Upper lobe of left lung (tissue), 6 donors: ENCODE data around the gene DSTN. TPM values are rescaled to one million over a fixed set of nuclear protein-coding genes. Genes with fewer than 3 reads are reported as not detected.

Source experiments
- ATAC-seq, 2 donors: fragments of 200-7000 bp; cut with Tn5 transposase; one replicate each; pipeline ENCODE4 v1.9.1; 2022; ENCODE audit warnings: mild to moderate bottlenecking in 2 of 2, moderate library complexity in 2 of 2; ENCODE audit not compliant: low FRiP score in 2 of 2
- DNase-seq, 2 donors: peaks; one replicate each; pipeline ENCODE4 v3.0.0-alpha.2; 2019 to 2020
- H3K27ac ChIP-seq, 4 donors: fragments of 200-600 bp; sonication (generic); one replicate each; pipeline ENCODE4 v1.5.1; 2016 to 2019
- H3K27me3 ChIP-seq, 4 donors: fragments of 200-600 bp; sonication (generic); one replicate each; pipeline ENCODE4 v1.5.1; 2017 to 2019
- H3K36me3 ChIP-seq, 4 donors: fragments of 200-600 bp; sonication (generic); one replicate each; pipeline ENCODE4 v1.5.1; 2016 to 2019
- H3K4me1 ChIP-seq, 4 donors: fragments of 200-600 bp; sonication (generic); one replicate each; pipeline ENCODE4 v1.5.1; 2018 to 2019
- H3K4me3 ChIP-seq, 4 donors: fragments of 200-600 bp; sonication (generic); one replicate each; pipeline ENCODE4 v1.5.1; 2017 to 2019; ENCODE audit warnings: mild to moderate bottlenecking in 2 of 4, moderate library complexity in 1 of 4
- H3K9me3 ChIP-seq, 4 donors: fragments of 200-600 bp; sonication (generic); one replicate each; pipeline ENCODE4 v1.5.1; 2018 to 2019
- EP300 ChIP-seq, 4 donors: sonication (generic); formaldehyde crosslinking; IDR thresholded peaks; one replicate each; pipeline ENCODE4 v1.5.1; 2017; ENCODE audit warnings: antibody characterized with exemption in 4 of 4, control low read depth in 2 of 4
- POLR2A ChIP-seq, 4 donors: fragments of 450-650 bp; IDR thresholded peaks; one replicate each; pipeline ENCODE4 v1.5.1; 2016 to 2017; ENCODE audit warnings: antibody characterized with exemption in 4 of 4, mild to moderate bottlenecking in 2 of 4
- POLR2AphosphoS5 ChIP-seq, 2 donors: sonication (generic); formaldehyde crosslinking; IDR thresholded peaks; one replicate each; pipeline ENCODE4 v1.5.1; 2017; ENCODE audit warnings: antibody characterized with exemption in 2 of 2
- WGBS, 2 donors: methylation state at CpG; one replicate each; pipeline ENCODE4 v1.1.5; 2017 to 2018; 5-methylcytosine and 5-hydroxymethylcytosine counted together
- total RNA-seq, 6 donors: library from RNA; depleted of rRNA in 4 of 6; stranded (reverse); fragments of >200 nt in 4 of 6; gene quantifications; one replicate each; pipeline versions ENCODE4 v1.1.0 to v1.2.1, GENCODE V29; 2016 to 2021
- TF ChIP-seq, protein P1 (sequence below), 6 experiments: fragments of 450-650 bp in 4 of 6; fragments of 200-600 bp in 2 of 6; sonication (generic) in 2 of 6; IDR thresholded peaks; one replicate each; pipeline ENCODE4 v1.5.1; 2016 to 2019; ENCODE audit warnings: antibody characterized with exemption in 6 of 6
- donor health status: DM: no; HTN: no; CAD: no; lungs with moderate emphysema.
- donor health status: DM: no; HTN: yes; CAD: no; lungs with severe emphysema.

Gene DSTN
- total RNA-seq, 6 donors from 2014 or later = 235 to 735 (median 513) TPM

DNA sequence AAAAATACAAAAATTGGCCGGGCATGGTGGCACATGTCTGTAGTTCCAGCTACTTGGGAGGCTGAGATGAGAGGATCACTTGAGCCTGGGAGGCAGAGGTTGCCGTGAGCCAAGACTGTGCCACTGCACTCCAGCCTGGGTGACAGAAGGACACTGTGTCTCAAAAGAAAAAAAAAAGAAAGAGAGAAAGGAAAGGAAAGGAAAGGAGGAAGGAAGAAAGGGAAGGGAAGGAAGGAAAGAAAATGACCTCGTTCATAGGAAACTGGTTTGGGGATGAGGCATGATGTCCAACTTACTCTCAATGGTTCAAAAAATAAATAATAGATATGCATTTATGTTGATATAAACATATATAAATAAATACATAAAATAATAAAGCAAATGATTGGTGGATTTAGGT, 31.9 kb upstream of the DSTN start:
- Histone ChIP-seq H3K27ac (no peak overlapping the region), H3K27me3 (no peaks in the 10 kb centered on the region), H3K36me3 (no peaks in the 10 kb centered on the region), H3K4me1 (peaks cover 4 to 17% (median 7%) of the 10 kb centered on the region in 4 donors), H3K4me3 (no peak overlapping the region), H3K9me3 (no peaks in the 10 kb centered on the region)
- ATAC-seq (no peak), DNase-seq (no peak)
- 73 to 78% methylated on average over 3 of the region's 3 CpGs for WGBS, 2 donors
- TF ChIP-seq, protein P1, sequence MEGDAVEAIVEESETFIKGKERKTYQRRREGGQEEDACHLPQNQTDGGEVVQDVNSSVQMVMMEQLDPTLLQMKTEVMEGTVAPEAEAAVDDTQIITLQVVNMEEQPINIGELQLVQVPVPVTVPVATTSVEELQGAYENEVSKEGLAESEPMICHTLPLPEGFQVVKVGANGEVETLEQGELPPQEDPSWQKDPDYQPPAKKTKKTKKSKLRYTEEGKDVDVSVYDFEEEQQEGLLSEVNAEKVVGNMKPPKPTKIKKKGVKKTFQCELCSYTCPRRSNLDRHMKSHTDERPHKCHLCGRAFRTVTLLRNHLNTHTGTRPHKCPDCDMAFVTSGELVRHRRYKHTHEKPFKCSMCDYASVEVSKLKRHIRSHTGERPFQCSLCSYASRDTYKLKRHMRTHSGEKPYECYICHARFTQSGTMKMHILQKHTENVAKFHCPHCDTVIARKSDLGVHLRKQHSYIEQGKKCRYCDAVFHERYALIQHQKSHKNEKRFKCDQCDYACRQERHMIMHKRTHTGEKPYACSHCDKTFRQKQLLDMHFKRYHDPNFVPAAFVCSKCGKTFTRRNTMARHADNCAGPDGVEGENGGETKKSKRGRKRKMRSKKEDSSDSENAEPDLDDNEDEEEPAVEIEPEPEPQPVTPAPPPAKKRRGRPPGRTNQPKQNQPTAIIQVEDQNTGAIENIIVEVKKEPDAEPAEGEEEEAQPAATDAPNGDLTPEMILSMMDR (IDR thresholded peaks at IDR 0.05) = no peak
- TF ChIP-seq EP300 (IDR thresholded peaks at IDR 0.05) = no peak
- TF ChIP-seq POLR2A (IDR thresholded peaks at IDR 0.05) = no peak
- no peak for TF ChIP-seq POLR2AphosphoS5 (IDR thresholded peaks at IDR 0.05)

GRCh38 chr20:17538517-17539170, 31.2 kb upstream of the DSTN start:
- ATAC-seq (no peak), DNase-seq (no peak)
- 62 to 67% methylated on average over 7 of the region's 7 CpGs for whole genome bisulfite sequencing, 2 donors
- Histone ChIP-seq H3K36me3 (no peaks in the 10 kb centered on the region), H3K9me3 (no peaks in the 10 kb centered on the region), H3K4me1 (peaks cover 0 to 17% (median 6%) of the 10 kb centered on the region in 4 donors), H3K4me3 (no peak overlapping the region), H3K27ac (no peak overlapping the region), H3K27me3 (no peaks in the 10 kb centered on the region)
- no peak for TF ChIP-seq POLR2A (IDR thresholded peaks at IDR 0.05)
- no peak for TF ChIP-seq EP300 (IDR thresholded peaks at IDR 0.05)
- TF ChIP-seq, protein P1 (IDR thresholded peaks at IDR 0.05) = no peak
- TF ChIP-seq POLR2AphosphoS5 (IDR thresholded peaks at IDR 0.05) = no peak

GRCh38 chr20:17541596-17541995, 28.3 kb upstream of the DSTN start:
- no peak for TF ChIP-seq POLR2AphosphoS5 (IDR thresholded peaks at IDR 0.05)
- TF ChIP-seq EP300 (IDR thresholded peaks at IDR 0.05) = no peak
- TF ChIP-seq POLR2A (IDR thresholded peaks at IDR 0.05) = no peak
- Histone ChIP-seq H3K36me3 (no peaks in the 10 kb centered on the region), H3K27me3 (no peaks in the 10 kb centered on the region), H3K27ac (peak overlapping the region in 2 of 4 donors; percentile 65 to 74), H3K4me1 (peaks cover 10 to 22% (median 16%) of the 10 kb centered on the region in 4 donors), H3K9me3 (no peaks in the 10 kb centered on the region), H3K4me3 (no peak overlapping the region)
- DNase-seq = no peak
- 82 to 86% methylated on average over 3 of the region's 3 CpGs for WGBS, 2 donors
- peak in 1 of 2 donors; percentile 20 for ATAC-seq

- TF ChIP-seq EP300 (IDR thresholded peaks at IDR 0.05) = peak in 3 of 4 donors; percentile 58 to 96 (median 73)
- TF ChIP-seq, protein P1 (IDR thresholded peaks at IDR 0.05) = peak in 1 of 6 experiments; percentile 25
- TF ChIP-seq POLR2AphosphoS5 (IDR thresholded peaks at IDR 0.05) = peak; percentile 44 to 70
- no peak for TF ChIP-seq POLR2A (IDR thresholded peaks at IDR 0.05)
- DNase-seq (peak in 1 of 2 donors; percentile 81), ATAC-seq (peak; percentile 23 to 78)
- Histone ChIP-seq H3K27ac (peak overlapping the region in 3 of 4 donors; percentile 25 to 74 (median 65)), H3K36me3 (no peaks in the 10 kb centered on the region), H3K27me3 (no peaks in the 10 kb centered on the region), H3K4me1 (peaks cover 10 to 18% (median 16%) of the 10 kb centered on the region in 4 donors), H3K9me3 (no peaks in the 10 kb centered on the region), H3K4me3 (no peak overlapping the region)
- 66 to 69% methylated on average over 5 of the region's 5 CpGs for WGBS, 2 donors
These were observed 27.9 kb upstream of the DSTN start for GRCh38 chr20:17541996-17542395.

DNA sequence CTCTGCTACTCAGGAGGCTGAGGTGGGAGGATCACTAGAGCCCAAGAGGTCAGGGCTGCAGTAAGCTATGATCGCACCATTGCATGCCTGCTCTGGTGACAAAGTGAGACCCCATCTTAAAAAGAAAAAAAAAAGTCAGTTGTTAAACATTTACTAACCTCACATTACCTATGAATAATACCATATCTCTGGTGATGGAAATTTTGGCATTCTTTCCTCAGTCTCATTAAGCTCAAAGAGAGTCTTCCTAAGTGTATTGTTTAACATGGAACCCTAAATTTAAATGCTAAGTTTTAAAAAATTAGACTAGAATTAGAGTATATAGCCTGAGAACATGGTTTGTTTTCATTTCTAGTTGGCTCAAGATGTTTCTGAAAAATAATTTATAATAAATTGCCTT, 27.4 kb upstream of the DSTN start:
- peaks cover 10 to 17% (median 15%) of the 10 kb centered on the region in 4 donors for H3K4me1 ChIP-seq
- DNase-seq (no peak), ATAC-seq (no peak)
- H3K27ac ChIP-seq = peak overlapping the region in 3 of 4 donors; percentile 25 to 65 (median 41)
- no peaks in the 10 kb centered on the region for H3K9me3 ChIP-seq
- H3K27me3 ChIP-seq = no peaks in the 10 kb centered on the region
- TF ChIP-seq, protein P1 (IDR thresholded peaks at IDR 0.05) = no peak
- no peak for TF ChIP-seq POLR2A (IDR thresholded peaks at IDR 0.05)
- TF ChIP-seq EP300 (IDR thresholded peaks at IDR 0.05) = no peak
- no peak for TF ChIP-seq POLR2AphosphoS5 (IDR thresholded peaks at IDR 0.05)
- WGBS, 2 donors = 83 to 100% methylated on average over 1 of the region's 1 CpG
- H3K36me3 ChIP-seq = no peaks in the 10 kb centered on the region
- H3K4me3 ChIP-seq = no peak overlapping the region
